Astrocyte (in vitro differentiated cells and primary cell): ENCODE results near the gene RRM1.

ENCODE experiments used
- CTCF ChIP-seq: IDR thresholded peaks from 2 replicates; pipeline ENCODE4 v1.5.1; 2011; ENCODE audit warnings: low read depth, mild to moderate bottlenecking, inconsistent platforms, low read length, moderate library complexity; ENCODE audit not compliant: insufficient read depth
- EZH2 ChIP-seq: IDR thresholded peaks from 2 replicates; pipeline ENCODE4 v1.6.1; 2012; ENCODE audit warnings: mild to moderate bottlenecking, low read length, inconsistent platforms; ENCODE audit not compliant: insufficient read depth

- no peak for TF ChIP-seq CTCF
- no peak for TF ChIP-seq EZH2
These were observed 44.5 kb upstream of the RRM1 start for GRCh38 chr11:4050138-4050537.
